ENCODE results near the gene GRIA1. TPM values are rescaled to one million over a fixed set of nuclear protein-coding genes. Genes with fewer than 3 reads are reported as not detected.

The GRIA1 gene
- not detected in 2 replicates for total RNA-seq

DNA sequence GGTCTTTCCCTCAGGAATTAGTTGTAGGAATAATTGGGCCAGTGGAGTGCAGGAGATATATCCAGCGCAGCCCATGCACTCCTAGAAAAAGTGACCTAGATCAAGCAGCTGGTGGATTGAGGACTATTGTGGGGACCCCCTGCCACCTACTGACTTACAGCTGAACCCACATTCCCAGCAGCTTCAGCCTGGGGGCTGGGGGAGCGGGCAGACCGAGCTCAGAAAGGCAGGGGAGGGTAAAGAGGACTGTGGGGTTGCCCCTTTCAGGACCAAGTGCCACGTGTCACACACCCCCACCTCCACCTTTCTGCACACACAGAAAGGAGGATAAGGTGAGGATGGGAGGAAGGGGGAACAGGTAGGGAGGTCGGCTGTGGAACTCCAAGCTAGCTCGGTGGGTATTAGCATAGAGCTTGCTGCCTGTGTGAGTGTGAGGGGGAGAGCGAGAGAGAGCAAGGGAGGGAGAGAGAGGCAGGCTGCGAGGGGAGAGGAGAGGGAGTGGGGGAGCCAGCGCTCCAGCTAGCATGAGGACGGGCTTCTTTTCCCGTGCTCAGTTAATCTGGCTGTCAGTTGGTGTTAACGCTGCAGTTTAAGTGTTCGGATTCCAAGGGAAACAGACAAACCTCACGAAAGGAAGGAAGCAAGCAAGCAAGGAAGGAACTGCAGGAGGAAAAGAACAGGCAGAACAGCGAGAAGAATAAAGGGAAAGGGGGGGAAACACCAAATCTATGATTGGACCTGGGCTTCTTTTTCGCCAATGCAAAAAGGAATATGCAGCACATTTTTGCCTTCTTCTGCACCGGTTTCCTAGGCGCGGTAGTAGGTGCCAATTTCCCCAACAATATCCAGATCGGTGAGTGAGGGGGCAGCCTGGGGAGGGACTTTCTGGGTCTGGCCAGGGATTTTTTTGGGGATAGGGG is at the start of gene GRIA1:
TSS of gene GRIA1 (plus strand) at position 553 of the 920 bp plus-strand sequence.

Small RNA genes within 50 kb of the gene (small RNA-seq; reads per million reads assigned to genes)
- gene RN7SL177P = not detected
